IMR-90 (cell line): Measurements from ENCODE around the gene DDX24. TPM values are rescaled to one million over a fixed set of nuclear protein-coding genes. Genes with fewer than 3 reads are reported as not detected.

ENCODE experiments used
- ATAC-seq: fragments of 200-7000 bp; cut with Tn5 transposase; 2 replicates; pipeline ENCODE4 v1.9.1; 2020; ENCODE audit warnings: low read depth, mild to moderate bottlenecking, moderate library complexity
- BruUV-seq: library from RNA; stranded (reverse); fragments of 400-500 nt; replicated peaks from 2 replicates; lab custom pipeline; 2021; lab: Mats Ljungman, UMichigan
- CTCF ChIA-PET: fragments of 300-600 bp; formaldehyde crosslinking; extraction: SDS; loops from one replicate; lab custom pipeline; 2021; ENCODE audit warnings: antibody characterized with exemption; lab: Yijun Ruan, JAX
- POLR2A ChIA-PET: fragments of 300-600 bp; sonication (Branson Sonifier 250); formaldehyde crosslinking; loops from one replicate; lab custom pipeline; 2022; ENCODE audit warnings: antibody characterized with exemption; ENCODE audit not compliant: unreplicated experiment; lab: Charles Lee
- DNase-seq: peaks from one replicate; pipeline ENCODE4 v3.0.0; 2013
- H2AFZ ChIP-seq: replicated peaks from 2 replicates; pipeline ENCODE3; 2013; ENCODE audit warnings: low read length, mild to moderate bottlenecking; ENCODE audit not compliant: poor library complexity
- H2AK5ac ChIP-seq: 2 replicates; pipeline ENCODE4 v1.6.1; 2013; ENCODE audit warnings: low read depth, low read length, inconsistent platforms
- H2AK9ac ChIP-seq: replicated peaks from 2 replicates; pipeline ENCODE3; 2013; ENCODE audit warnings: mild to moderate bottlenecking, low read depth, low read length, moderate library complexity; ENCODE audit not compliant: poor library complexity
- H2BK120ac ChIP-seq: 2 replicates; pipeline ENCODE4 v1.6.1; 2013; ENCODE audit warnings: low read depth, low read length, inconsistent platforms
- H2BK15ac ChIP-seq: 3 replicates; pipeline ENCODE4 v1.6.1; 2013; ENCODE audit warnings: low read depth, low read length, inconsistent platforms
- H2BK20ac ChIP-seq: 2 replicates; pipeline ENCODE4 v1.6.1; 2013; ENCODE audit warnings: low read depth, mild to moderate bottlenecking, inconsistent platforms, low read length, moderate library complexity
- H2BK5ac ChIP-seq: 2 replicates; pipeline ENCODE4 v1.6.1; 2013; ENCODE audit warnings: mild to moderate bottlenecking, low read depth, low read length, inconsistent platforms; ENCODE audit not compliant: poor library complexity, severe bottlenecking
- H3K14ac ChIP-seq: replicated peaks from 2 replicates; pipeline ENCODE4 v1.6.1; 2013; ENCODE audit warnings: low read depth, low read length, inconsistent platforms
- H3K18ac ChIP-seq: 2 replicates; pipeline ENCODE4 v1.6.1; 2013; ENCODE audit warnings: low read depth, low read length, control low read depth
- H3K23ac ChIP-seq: 2 replicates; pipeline ENCODE4 v1.6.1; 2013; ENCODE audit warnings: low read depth, low read length, inconsistent platforms
- H3K27ac ChIP-seq: 2 replicates; pipeline ENCODE4 v1.5.1; 2013; ENCODE audit warnings: mild to moderate bottlenecking, control low read depth, low read length; ENCODE audit not compliant: insufficient read depth
- H3K27me3 ChIP-seq: 2 replicates; pipeline ENCODE4 v1.6.1; 2013; ENCODE audit warnings: low read length; ENCODE audit not compliant: control insufficient read depth, insufficient read depth
- H3K36me3 ChIP-seq: 2 replicates; pipeline ENCODE4 v1.6.1; 2013; ENCODE audit warnings: low read length, mixed read lengths; ENCODE audit not compliant: control insufficient read depth, insufficient read depth
- H3K4ac ChIP-seq: 2 replicates; pipeline ENCODE4 v1.6.1; 2013; ENCODE audit warnings: low read depth, low read length, inconsistent platforms
- H3K4me1 ChIP-seq: 2 replicates; pipeline ENCODE4 v1.6.1; 2013; ENCODE audit warnings: low read length, mixed read lengths; ENCODE audit not compliant: control insufficient read depth, insufficient read depth
- H3K4me2 ChIP-seq: 2 replicates; pipeline ENCODE4 v1.6.1; 2013; ENCODE audit warnings: low read depth, mild to moderate bottlenecking, control low read depth, low read length, moderate library complexity
- H3K4me3 ChIP-seq: 2 replicates; pipeline ENCODE4 v1.5.1; 2013; ENCODE audit warnings: low read depth, mild to moderate bottlenecking, control low read depth, low read length, moderate library complexity; ENCODE audit not compliant: insufficient read depth
- H3K56ac ChIP-seq: 2 replicates; pipeline ENCODE4 v1.6.1; 2013; ENCODE audit warnings: low read length, inconsistent platforms; ENCODE audit not compliant: insufficient read depth; ENCODE audit errors: extremely low read depth
- H3K79me1 ChIP-seq, 2 experiments: 2 replicates each; pipeline ENCODE4 v1.6.1; 2013; ENCODE audit warnings: low read length in 2 of 2, inconsistent platforms in 1 of 2, low read depth in 1 of 2
- H3K9ac ChIP-seq: 2 replicates; pipeline ENCODE4 v1.6.1; 2013; ENCODE audit warnings: low read depth, low read length, control low read depth
- H3K9me1 ChIP-seq: 2 replicates; pipeline ENCODE4 v1.6.1; 2013; ENCODE audit warnings: low read length, inconsistent platforms; ENCODE audit not compliant: insufficient read depth
- H3K9me3 ChIP-seq: 2 replicates; pipeline ENCODE4 v1.6.1; 2013; ENCODE audit warnings: low read length; ENCODE audit not compliant: control insufficient read depth, insufficient read depth
- H4K20me1 ChIP-seq: 2 replicates; pipeline ENCODE4 v1.6.1; 2013; ENCODE audit warnings: low read length, inconsistent platforms; ENCODE audit not compliant: insufficient read depth
- H4K5ac ChIP-seq: 2 replicates; pipeline ENCODE4 v1.6.1; 2013; ENCODE audit warnings: mild to moderate bottlenecking, low read depth, low read length, control low read depth
- H4K8ac ChIP-seq, 2 experiments: 2 replicates each; pipeline ENCODE4 v1.6.1; 2013; ENCODE audit warnings: low read depth in 2 of 2, low read length in 2 of 2, control low read depth in 1 of 2, inconsistent platforms in 1 of 2
- H4K91ac ChIP-seq: 2 replicates; pipeline ENCODE4 v1.6.1; 2013; ENCODE audit warnings: low read depth, low read length, inconsistent platforms; ENCODE audit not compliant: insufficient read depth
- BHLHE40 ChIP-seq: fragments of 150-350 bp; IDR thresholded peaks from 2 replicates; pipeline ENCODE4 v1.6.1; 2016; ENCODE audit warnings: mild to moderate bottlenecking, low read depth, low read length
- CEBPB ChIP-seq: IDR thresholded peaks from 2 replicates; pipeline ENCODE4 v1.6.1; 2012; ENCODE audit warnings: low read depth, low read length, improper control_type of control experiment
- RFX5 ChIP-seq: IDR thresholded peaks from 2 replicates; pipeline ENCODE4 v1.8.0; 2012; ENCODE audit warnings: low read depth, mild to moderate bottlenecking, low read length, moderate library complexity
- WGBS, 2 experiments: methylation state at CpG; one replicate each; pipeline versions ENCODE4 v1.1.5 to v1.1.7; 2013; ENCODE audit warnings: missing lambda C conversion rate in 2 of 2; ENCODE audit not compliant: insufficient read length in 1 of 2; ENCODE audit errors: extremely low coverage in 2 of 2; 5-methylcytosine and 5-hydroxymethylcytosine counted together
- dilution Hi-C: fragments of 300-500 bp; cut with HindIII; formaldehyde crosslinking; loops from one replicate; pipeline ENCODE4 v1.14.3; 2018; ENCODE audit warnings: low sequenced_read_pairs; ENCODE audit not compliant: unreplicated experiment
- in situ Hi-C: fragments of 300-500 bp; cut with MboI; formaldehyde crosslinking; loops from 3 replicates; pipeline ENCODE4 v1.14.3; 2019; ENCODE audit warnings: low sequenced_read_pairs, inconsistent platforms, mixed read lengths
- intact Hi-C: fragments of 100-400 bp; cut with micrococcal nuclease; formaldehyde crosslinking; loops from 2 replicates; pipeline ENCODE4 v1.10.0; 2022
- polyA plus RNA-seq, 3 experiments: library from polyadenylated mRNA; depleted of rRNA; stranded (reverse); fragments of >200 nt; gene quantifications; 2 replicates each; pipeline ENCODE4 v1.2.3, GENCODE V29; 2012; ENCODE audit warnings: low replicate concordance in 1 of 3
- total RNA-seq: library from RNA; depleted of rRNA; stranded (reverse); fragments of >200 nt; gene quantifications from 2 replicates; pipeline ENCODE4 v1.2.3, GENCODE V29; 2012

Gene DDX24
- total and polyA plus RNA-seq, 2 of the 4 experiments (the other 2 are of a cell fraction), result 134 to 155 TPM

- no peak for TF ChIP-seq RFX5
Measured at GRCh38 chr14:94031161-94031882, 49.7 kb downstream of the DDX24 start (continued).

DNA sequence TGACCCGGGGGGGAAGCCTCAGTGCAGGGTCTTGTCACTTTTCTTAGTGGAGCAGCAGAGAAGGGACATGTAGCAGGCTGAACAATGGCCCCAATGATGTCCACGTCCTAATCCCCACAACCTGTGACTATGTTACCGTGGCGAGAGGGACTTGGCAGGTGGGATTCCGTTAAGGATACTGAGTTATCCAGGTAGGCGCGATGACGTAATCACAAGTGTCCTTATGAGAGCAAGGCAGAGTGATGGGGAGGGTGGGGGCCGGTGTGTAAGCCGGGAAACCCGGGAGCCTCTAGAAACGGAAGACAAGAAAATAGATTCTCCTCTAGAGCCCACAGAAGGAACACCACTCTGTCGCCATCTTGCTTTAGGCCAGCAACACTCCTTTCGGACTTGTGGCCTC, 50.4 kb downstream of the DDX24 start:
- Histone ChIP-seq H3K23ac (no peak overlapping the region), H3K4ac (no peak overlapping the region), H3K14ac (no peak overlapping the region), H3K36me3 (no peaks in the 10 kb centered on the region), H2AFZ (no peak overlapping the region), H3K79me1 (0 out of 4 replicates have a peak, but pooled peaks cover 0 to 4% of the 10 kb centered on the region in 2 experiments), H3K4me2 (no peak overlapping the region), H4K8ac (no peak overlapping the region), H2BK20ac (no peak overlapping the region), H3K27ac (no peak overlapping the region), H3K9me1 (0 out of 2 replicates have a peak, but pooled peaks cover 5% of the 10 kb centered on the region), H3K9me3 (no peaks in the 10 kb centered on the region), H3K56ac (no peak overlapping the region), H3K27me3 (no peaks in the 10 kb centered on the region), H4K20me1 (no peaks in the 10 kb centered on the region), H2BK5ac (no peak overlapping the region), H4K5ac (no peak overlapping the region), H3K18ac (no peak overlapping the region), H3K4me1 (no peaks in the 10 kb centered on the region; the same call in 1 of the 2 replicates), H4K91ac (no peak overlapping the region), H2BK15ac (no peak overlapping the region), H2AK9ac (no peak overlapping the region), H3K9ac (no peak overlapping the region), H2BK120ac (no peak overlapping the region), H3K4me3 (no peak overlapping the region), H2AK5ac (no peak overlapping the region)
- no peak for DNase-seq
- intact Hi-C loops (no loop called here), in situ Hi-C loops (no loop called here), dilution Hi-C loops (no loop called here)
- ChIA-PET CTCF (no interaction called here), POLR2A (no interaction called here)
- no peak for ATAC-seq
- BruUV-seq, result no TSS peak
- TF ChIP-seq BHLHE40 (no peak), CEBPB (peak; percentile 54; the same call in 1 of the 2 replicates)
- WGBS, 2 experiments, result 90% methylated on average over 2 of the region's 14 CpGs; no CpG with 5 or more reads in 1 of the 2 experiments
